Stimulated activated CD4-positive, alpha-beta T cell treated with anti-CD3 and anti-CD28 coated beads, Interleukin-2, amount 100 ng/mL, for 4 hours (primary cell): ENCODE results near the gene TMEM44.

Experiments
- DNase-seq: peaks from one replicate; pipeline ENCODE4 v3.0.0-alpha.2; 2020; ENCODE audit warnings: low read depth

The TMEM44 gene, protein sequence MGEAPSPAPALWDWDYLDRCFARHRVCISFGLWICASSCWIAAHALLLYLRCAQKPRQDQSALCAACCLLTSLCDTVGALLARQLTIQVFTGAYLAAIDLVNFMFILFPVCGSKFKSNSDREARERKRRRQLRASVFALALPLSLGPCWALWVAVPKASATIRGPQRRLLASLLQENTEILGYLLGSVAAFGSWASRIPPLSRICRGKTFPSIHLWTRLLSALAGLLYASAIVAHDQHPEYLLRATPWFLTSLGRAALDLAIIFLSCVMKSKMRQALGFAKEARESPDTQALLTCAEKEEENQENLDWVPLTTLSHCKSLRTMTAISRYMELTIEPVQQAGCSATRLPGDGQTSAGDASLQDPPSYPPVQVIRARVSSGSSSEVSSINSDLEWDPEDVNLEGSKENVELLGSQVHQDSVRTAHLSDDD

DNA sequence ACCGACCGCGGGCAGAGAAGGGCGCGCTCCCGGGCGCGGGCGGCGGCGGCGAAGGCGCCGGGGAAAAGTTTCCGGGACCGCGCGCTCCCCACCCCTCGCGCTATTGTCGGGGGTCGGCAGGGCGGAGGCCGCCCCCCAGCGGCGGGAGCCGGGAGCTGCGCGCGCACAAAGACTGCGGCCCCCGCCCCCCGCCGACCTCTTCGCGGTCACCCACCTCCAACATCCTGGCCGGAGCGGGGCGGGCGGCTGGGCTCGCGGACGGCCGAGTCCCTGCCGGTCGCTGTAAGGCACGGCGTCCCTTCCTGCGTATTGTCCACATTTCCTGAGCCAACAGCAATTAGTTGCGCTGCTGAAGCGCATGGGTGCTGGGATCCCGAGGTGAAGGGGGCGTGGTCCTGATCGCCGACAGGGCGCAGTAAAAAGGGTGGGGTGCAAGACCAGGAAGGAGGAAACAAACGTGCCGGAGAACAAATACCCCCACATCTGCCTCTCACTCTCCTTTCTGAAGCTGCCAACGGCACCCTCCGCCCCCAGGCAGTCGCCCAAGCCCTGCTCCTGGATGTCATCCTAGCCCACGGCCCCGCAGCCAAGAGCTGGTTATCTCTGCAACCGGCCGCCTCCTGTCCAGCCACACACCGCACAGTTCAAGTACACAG, at the start of gene TMEM44:
TMEM44 (minus strand) TSS at position 71 of the 656 bp plus-strand sequence. CDS start 204 bp downstream, outside the sequence.
- peak; percentile 19 for DNase-seq

DNA sequence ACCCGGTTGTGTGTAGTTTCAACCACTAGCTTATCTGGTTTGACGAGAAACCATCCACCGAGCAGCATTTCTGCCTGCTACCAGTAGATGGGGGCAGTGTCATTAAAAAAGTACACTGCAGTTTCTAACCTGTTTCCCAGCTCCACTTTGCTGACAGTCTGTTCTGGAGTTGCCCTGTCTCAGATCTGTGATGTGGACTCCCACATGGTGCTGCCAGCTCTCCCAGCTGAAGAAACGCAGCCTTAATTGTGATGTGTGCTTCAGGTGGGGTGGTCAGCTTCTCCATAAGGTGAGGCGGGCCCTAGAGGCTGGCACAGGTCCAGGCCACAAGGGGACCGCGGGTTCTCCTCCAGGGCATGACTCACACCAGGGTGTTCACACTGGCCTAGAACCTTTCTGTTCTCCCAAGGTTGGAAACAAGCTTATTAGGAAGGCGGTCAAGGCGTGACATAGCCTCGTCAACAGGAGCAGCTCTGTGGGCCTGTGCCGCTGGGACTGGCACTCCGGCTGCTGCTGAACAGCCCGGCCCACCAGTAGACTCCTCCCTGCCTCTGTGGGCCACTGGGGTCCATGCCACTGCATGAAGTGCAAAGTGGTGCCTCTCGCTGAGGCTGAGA, 49.6 kb upstream of the TMEM44 start:
- DNase-seq, result peak; percentile 61

DNA sequence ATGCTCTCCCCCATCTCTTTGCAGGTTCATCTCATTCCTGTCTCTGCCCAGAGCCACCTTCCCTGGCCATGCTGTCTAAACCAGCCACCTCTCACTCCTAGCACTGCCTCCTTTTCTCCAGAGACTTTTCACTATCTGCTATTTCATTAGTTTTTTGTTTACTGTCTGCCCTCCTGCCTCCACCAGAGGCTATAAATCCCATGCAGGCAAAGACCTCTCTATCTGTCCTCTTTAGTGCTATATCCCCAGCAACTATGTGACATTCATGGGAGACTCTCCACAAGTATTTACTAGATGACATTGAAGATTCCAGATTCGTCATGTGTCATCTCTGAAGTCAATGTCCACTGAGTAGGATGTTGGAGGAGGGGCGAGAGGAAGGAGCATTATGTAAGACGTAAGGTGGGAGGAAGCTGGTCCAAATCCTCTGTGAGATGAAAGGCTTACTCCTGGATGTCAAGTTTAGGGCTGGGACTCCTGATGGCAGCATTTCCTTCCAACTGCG, 49.0 kb upstream of the TMEM44 start:
- DNase-seq, result no peak

DNA sequence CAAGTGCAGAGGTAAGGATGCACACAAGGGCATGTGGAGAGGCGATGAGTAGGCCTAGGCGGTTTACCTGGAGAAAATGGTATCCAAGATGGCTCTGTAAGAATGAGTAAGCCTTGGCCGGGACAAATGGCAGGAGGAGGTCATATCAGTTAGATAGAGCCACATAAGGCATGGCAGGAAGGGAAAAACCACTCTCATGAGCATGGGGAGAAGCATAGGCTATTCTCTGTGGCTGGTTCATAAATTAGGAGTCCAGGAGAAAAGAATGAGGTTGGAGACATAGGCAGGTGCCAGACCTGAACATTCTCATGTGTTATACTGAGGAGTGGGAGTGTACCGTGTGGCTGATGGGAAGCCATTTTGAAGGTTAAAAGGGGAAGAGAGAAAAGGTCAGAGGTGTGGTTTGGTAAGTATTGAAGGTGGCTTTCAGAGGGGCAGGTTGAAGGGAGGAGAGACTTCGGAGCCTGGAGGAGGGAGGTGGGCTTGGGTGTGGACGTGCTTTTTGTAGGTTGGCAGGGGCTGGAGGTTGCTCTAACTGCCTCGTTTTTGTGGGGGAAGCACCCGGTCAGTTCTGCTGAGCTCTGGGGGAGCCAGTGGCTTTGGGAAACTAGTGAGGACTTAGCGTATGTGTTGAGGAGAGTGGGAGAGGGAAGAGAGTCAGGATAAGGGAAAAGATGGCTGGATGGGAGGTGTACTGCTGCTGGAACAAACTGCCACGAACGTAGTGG, 47.8 kb upstream of the TMEM44 start:
- no peak for DNase-seq

DNA sequence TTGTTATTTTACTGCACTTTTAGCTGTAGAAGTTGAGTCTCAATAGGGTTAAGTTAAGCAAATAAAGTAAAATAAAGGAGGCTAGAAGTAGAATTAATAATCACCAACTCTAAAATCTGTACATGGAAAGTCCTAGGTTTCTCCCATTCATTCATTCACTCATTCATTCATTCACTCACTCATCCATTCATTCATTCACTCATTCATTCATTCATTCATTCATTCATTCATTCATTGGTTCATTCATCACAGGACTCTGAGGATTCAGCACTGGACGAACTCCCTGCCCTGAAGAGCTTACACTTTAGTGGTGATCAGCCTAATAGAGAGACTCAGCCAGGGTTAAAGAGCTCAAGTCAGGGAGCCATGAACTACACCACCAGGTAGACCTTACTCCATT, 43.3 kb upstream of the TMEM44 start:
- no peak for DNase-seq

DNA sequence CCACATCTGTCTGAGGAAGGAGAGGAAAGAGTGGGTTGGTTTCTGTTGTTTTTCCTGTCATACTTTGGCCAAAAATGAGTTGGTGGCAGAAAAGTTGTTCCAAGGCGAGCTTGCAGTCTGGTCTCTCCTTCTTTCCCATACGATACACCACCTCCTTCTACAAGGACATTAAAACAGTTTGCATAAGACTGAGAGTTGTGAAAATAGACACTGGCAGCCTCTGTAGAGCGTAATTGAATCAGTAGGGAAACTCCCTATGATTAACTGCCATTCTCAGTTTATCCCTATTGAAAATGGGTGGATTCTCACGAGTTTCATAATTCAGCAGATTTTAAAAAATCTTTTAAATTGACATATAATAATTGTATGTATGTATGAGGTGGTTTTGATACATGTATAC, 42.5 kb upstream of the TMEM44 start:
- DNase-seq, result no peak

DNA sequence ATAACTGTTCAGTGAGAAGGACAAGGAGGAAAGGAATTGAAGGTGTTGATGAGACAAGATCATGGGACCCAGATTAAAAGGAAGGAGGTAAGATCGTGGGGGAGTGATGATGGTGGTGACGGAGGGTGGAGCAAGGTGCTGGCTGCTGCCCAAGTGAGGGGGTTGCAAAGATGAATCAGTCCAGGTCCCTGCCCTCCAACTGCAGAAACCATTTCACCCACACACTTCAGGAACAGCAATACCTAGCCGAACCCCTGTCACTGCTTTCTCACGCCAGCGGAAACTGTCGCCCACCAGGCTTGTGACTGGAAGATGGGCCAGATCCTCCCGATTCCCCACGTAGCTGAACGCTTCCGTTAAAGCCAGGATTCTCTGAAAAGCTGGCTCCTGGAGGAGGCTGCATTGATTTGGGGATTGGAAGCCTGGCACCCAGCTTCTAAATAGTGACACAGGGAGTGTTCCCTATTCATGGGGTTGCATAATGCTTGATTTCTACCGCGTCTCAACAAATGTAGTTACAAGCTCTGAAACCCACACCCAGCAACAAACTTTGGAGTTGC, 41.9 kb upstream of the TMEM44 start:
- DNase-seq, result peak; percentile 61

DNA sequence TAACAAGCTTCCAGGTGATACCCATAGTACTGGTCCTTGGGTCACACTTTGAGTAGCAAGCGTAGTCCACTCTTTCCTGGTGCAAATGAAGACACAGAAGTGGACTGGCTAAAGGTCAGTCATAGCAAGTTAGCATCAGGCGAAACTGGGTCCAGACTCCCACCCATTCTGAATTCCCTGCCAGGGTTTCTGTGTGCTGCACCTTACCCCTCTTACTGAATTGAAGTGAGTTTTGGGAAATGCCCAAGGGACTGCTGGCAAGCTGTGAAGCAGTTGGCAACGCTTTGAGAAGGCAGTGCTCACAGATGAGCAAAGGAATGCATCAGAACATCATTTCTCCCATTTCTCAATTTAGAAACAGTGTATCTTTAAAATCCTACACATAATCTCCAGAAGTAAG, 40.5 kb upstream of the TMEM44 start:
- DNase-seq, result no peak

DNA sequence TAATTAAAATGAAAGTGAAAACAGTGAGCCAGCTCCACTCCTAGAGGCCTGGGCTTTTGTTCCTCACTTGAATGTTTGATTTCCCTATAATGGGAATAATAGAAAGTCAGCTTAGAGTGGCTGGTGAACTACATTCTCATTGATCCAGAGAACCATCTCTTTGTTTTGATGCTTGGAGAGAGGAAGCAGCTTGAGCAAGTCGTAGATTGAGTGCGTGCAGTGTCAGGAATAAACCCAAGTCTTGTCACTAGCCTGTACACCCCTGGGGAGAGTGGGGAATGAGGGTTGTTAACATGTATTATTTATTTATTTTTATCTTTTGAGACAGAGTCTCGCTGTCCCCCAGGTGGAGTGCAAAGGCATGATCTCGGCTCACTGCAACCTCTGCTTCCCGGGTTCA, 39.7 kb upstream of the TMEM44 start:
- DNase-seq, result no peak

DNA sequence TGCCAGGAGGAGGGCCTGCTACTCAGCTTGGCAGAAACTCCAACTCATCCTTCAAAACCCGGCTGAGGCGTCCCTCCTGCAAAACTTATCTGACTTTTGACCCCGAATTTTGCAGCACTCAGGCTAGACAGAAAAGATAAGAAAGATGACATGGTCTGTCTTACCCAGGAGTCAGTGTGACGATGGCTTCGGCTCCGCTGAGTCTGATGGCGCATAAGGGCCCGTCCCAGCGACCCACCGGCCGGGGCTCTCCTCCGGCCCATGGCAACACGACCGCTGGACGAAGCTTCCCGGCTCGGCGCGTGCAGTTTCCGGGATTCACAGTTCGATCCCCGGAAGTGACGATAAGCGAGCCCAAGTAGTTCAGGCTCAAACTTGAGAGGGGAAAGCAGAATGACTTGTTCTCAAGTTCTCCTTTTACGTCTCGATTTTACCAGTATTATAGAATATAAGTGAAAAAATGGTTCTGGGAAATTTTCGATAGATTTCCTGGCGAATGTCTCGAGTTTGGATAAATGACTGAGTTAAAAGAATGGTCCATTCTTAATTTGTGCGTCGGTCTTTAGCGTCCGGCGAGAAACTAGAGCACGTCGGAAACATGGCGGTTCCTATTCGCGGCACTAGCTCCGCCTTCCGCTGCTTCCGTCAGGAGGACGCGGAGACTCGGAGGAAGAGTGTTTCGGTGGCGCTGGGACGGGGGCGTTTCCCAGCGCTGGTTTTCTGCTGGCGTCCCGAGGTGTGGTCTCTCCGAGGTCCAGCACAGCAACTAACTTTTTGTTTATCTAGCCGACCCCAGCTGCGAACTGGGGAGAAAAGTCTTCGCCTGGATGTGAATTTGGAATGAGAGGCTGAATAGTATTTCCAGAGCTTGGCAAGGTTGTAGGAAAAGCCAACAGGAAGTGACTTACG, 38.9 kb upstream of the TMEM44 start, which contains the start of gene LSG1:
LSG1 (minus strand) TSS at position 292 of the 909 bp plus-strand sequence; CDS start at position 263, 29 bp downstream.
- DNase-seq, result peak; percentile 84

DNA sequence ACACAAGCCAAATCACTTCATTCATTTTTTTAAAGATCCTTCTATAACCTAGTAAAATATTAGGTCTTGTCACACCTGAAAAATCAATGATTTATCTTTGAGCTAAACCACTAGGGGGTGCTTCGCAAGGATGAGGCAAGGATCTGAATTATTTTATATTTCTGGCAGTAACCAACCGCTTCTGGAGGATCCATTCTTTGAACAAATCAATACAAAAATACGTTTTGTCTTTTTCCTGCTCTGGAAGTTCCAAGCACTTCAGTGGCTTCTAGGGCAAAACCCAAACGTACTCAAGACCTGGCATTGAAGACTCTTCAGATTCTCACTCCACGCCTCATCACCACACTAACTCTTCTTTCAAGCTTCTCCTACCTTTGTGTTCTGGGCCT, 38.3 kb upstream of the TMEM44 start:
- no peak for DNase-seq

DNA sequence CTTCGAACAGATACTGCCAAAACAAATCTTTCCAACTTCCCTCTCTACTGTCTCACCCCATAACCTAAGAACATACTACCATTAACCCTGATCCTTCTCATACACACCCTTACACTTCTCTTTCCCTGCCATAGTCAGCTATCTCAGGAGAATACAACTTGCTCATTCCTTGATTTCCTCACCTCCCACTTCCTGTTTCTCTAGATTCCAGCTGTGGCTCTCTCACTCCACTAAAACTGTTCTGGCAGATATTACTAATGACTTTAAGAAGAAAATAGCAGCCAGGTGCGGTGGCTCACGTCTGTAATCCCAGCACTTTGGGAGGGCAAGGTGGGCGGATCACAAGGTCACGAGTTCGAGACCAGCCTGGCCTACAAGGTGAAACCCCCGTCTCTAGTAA, 34.1 kb upstream of the TMEM44 start:
- no peak for DNase-seq

DNA sequence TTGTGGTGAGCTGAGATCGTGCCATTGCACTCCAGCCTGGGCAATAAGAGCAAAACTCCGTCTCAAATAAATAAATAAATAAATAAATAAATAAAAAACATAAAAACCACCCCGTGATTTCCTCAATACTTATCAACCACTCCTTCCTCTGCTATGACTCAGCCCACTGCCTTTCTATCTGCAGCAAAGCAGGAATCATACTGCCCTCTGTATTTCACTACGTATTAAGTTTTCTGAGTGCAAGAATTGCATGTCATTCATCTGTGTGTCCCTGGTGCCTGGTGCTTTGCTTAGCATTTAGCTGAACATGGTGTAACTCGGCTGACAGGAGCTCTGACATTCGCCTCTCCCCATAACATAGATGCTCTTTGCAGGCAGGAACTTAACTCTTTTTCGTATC, 31.6 kb upstream of the TMEM44 start:
- no peak for DNase-seq

DNA sequence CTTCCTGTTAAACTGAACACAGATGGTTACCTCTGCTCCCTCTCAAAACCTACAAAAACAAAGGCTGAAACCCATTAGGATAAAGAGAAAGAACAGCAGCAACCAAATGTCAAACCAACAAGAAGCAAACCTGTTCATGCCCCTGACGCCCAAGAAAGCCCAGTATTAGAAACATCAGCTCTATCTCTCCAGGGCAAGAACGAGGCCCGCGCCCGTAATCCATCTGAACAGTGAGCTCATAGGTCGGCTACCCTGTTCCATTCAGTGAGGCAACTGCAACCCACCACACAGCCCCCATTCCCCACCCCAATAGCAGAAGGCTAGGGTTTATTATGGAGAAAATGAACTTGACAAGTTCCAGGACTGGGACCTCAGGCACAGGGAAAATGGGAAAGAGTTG, 28.7 kb upstream of the TMEM44 start:
- no peak for DNase-seq

DNA sequence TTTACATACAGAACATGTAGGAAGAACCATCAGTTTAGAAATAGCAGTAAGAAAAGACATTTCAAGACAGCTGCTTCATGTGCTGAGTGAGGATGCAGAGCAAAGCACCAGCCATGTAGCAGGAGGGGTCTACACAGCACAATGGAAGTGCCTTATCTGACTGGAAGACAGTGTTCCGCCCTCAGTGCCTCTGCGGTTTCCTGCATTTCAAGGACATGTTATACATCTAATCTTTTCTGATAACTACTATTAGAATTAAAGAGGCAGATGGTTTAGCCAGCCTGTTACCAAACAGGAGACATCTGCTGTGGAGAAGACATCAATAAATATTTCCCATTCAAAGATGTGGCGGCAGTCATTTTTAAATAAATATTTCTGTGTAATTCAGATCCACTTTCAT, 28.2 kb upstream of the TMEM44 start:
- DNase-seq, result no peak

DNA sequence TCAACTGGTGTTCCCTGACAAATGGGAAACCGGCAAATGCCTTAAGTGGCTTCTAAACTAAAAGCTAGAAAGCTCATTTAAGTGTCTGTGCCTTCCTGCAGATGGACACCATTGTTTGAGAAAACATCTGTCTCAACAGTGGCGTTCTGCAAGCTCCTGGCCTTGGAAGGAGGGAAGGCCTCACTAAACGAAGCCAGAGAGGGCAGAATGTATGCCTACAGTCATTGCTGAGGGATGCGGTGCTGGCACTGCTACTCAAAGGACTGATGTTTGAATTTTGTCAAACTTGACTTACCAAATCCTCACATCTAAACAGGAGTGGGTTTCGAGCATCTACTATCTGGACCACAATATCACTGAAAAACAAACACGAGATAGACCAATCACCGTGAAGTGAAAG, 26.6 kb upstream of the TMEM44 start:
- no peak for DNase-seq

DNA sequence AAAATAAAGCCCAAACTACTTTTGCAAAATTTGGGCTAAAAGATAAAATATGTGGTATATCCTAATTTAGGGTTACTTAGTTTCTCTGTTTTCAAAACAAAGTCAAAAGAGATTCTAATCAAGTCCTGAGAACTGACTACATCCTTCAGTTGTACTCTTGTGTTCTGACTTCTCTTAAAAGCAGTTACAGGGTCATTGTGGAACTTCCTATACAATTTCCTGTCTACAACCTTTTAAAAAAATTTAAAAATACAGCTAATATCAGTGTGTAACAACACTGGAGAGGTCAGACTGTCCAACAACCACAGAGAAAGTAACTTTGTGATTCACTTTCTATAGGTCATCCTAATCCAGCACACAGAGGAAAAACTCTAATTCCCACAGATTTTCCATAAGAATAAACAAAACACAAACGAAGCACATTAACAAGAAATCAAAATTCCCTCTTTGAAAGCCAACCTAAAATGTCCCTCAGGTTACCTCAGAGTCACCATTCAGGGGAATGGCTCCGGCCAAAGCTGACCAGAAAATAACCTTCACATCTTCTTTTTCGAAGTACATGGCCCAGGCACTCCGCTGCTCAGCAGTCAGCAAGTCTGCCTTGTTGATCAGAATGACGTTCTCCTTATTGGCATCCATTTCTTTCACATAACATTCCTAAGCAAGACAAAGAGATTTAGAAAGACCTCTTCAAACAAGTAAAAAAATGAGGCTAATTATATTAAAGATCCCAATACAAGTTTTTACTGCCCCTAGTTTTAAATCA, 25.4 kb upstream of the TMEM44 start:
- DNase-seq, result no peak

DNA sequence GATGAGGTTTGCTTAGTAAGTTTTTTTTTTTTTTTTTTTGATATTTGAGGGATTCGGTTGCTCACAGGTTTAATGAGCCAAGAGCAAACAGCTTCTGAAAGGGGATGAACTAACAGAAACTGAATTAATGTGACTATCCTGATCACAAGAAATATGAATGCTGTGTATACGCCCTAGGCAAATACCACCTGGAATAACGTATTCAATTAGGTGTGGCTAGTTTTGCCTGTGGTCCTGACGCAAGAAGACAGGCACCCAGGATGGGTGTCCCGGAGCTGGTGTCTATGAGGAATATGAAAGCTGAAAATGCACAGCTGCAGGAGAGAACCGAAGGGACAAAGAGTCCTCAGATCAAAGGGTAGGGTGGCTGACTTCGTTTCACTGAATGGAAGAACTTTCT, 24.2 kb upstream of the TMEM44 start:
- DNase-seq, result no peak

DNA sequence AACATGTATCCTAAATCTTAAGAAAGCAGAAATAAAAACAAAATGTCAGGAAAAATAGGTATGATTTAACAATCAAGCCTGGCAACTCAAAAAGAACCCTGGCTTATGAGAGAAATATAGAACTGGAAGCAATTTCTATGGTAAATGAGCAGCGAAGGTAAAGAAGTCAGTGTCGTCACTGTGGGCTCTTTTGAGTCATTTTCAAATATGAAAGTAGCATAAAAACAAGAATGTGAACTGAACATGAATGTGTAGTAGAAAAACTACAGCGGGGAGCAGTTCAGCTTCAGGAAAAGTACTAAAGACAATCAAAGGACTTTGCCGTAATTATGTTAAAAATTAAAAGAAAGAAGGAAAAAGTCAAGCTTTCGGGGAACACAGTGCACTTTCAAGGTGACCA, 21.2 kb upstream of the TMEM44 start:
- DNase-seq, result no peak

DNA sequence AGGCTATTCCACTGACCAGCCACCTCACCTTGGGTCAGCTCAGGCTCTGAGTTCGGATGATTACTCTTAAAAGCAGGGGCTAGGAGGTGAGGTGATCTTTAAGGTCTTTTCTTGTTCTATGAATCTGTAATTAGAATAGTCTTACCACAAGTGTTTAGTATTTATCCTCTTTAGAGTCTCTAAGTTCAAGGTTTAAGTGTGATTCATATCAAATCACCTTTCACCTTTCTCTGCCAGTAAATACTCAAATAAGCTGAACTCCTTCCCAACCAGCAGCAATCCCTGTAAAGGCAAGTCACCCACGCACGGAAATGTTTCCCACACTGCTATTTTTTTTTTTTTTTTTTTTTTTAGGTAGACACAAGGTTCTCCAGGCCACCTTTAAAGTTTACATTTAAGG, 14.5 kb upstream of the TMEM44 start:
- no peak for DNase-seq
